CD4-positive, alpha-beta T cell treated with Interleukin-4 for 1 hour (primary cell): ENCODE data around the gene SH2B2.

Experiments
- DNase-seq, 2 donors: peaks; one replicate each; pipeline ENCODE4 v3.0.0-alpha.2; 2020 to 2022

SH2B2 gene

DNA sequence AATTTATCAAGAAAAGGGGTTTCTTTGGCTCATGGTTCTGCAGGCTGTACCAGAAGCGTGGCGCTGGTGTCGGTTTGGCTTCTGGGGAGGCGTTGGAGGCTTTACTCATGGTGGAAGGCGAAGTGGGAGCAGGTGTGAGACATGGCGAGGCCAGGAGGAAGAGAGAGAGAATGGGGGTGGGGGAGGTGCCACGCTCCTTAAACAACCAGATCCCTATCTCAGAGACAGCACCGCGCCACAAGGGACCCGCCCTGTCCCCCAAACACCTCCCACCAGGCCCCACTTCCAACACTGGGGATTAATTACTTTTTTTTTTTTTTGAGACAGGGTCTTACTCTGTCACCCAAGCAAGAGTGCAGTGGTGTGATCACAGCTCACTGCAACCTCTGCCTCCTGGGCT lies 18.0 kb upstream of the SH2B2 start:
- DNase-seq = no peak

DNA sequence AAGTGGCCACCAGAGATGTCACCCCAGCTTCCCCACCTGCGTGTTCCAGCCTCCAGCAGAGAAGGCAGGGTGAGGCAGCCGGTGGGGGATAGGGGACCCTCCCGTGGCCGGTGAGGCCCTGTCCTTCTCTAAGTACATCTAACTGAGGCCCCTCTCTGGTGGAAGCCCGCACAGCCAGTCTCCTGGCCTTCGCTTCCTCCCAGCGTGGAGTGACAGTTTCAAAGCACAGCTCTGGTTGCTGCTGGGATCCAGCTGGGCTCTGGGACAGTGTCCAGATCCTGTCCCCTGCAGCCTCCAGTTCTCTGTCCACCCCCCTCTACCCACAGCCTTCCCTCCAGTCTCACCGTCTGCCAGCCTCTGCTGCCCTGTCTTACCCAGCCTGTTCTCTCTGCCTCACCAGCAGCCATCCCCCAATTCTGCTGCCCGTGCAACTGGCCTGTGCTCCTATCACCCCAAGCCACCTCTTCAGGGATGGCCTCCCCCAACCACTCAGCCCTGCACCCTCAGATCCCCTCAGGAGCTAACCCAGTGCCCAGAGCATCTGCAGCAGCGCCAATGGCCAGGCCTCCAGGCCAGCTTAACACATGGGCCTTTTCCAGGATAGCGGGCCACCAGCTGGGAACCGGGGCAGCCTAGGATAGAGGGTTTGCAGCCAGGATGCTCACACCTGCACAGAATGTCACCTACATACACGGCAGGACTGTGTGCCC lies 16.3 kb upstream of the SH2B2 start:
- no peak for DNase-seq

DNA sequence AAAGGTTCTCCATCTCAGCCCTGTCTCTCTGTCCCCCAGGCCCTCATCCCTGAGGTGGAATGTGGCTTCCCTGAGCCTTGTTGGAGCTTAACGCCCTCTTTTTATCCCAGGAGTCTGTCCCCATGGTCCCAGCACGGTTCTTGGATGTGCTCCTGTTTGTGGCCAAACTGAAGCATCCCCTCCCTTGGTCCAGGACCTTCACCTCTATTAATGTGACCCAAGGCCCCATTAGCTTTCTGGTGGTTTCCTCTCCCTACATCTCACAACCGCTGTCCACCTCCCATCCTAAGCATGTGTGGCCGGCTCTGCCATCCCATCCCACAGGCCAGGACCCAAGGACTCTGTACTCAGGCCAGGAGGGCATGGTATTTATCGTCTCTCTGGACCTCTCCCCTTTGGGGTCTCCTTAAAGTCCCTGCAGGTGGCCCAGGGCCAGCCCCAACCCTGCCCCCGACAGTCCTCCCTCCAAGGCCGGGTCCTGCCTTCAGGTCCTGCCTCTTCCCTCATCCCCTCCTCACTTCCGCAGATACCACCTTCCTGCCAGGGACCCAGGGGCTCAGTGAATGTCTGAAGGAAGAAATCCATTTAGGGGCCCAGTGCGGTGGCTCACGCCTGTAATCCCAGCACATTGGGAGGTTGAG lies 15.4 kb upstream of the SH2B2 start:
- no peak for DNase-seq

DNA sequence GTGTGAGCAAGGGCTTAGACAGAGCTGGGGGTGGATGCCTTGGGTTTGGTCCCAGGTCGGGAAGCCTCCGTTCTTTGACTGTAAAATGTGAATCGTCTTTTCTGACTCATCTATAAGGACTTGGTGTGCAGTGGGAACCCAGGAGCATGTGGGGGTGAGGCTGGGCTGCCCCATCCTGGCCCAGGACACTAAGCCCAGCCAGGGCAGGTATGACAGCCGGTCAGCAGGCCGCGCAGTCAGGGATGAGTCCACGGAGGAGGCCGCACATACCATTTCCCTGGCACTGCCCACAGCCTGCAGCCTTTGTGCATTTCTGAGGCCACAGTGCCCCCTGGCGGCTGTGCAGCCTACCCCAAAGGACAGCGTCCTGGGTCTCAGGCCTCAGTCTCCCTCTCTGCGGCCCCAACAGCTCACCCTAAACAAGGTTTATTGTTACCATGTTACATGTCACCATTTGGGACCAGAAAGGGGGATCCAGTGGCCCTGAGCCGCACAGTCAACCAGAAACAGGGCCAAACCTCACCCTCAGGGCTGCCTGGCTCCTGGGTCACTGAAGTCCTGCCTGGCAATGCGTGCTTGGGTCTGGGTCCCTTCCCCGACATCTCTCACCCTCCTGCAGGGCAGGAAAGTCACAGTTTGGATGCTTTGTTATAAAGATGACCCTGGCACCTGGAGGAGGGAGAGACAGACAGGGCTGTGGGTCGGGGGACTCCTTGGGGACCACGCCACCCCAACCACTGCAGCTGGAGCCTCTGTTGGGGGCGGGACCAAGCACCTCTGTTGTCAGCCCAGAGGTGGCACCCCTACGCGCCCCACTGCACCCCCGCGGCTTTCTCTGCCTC lies 14.4 kb upstream of the SH2B2 start:
- DNase-seq = peak; percentile 63 to 64

DNA sequence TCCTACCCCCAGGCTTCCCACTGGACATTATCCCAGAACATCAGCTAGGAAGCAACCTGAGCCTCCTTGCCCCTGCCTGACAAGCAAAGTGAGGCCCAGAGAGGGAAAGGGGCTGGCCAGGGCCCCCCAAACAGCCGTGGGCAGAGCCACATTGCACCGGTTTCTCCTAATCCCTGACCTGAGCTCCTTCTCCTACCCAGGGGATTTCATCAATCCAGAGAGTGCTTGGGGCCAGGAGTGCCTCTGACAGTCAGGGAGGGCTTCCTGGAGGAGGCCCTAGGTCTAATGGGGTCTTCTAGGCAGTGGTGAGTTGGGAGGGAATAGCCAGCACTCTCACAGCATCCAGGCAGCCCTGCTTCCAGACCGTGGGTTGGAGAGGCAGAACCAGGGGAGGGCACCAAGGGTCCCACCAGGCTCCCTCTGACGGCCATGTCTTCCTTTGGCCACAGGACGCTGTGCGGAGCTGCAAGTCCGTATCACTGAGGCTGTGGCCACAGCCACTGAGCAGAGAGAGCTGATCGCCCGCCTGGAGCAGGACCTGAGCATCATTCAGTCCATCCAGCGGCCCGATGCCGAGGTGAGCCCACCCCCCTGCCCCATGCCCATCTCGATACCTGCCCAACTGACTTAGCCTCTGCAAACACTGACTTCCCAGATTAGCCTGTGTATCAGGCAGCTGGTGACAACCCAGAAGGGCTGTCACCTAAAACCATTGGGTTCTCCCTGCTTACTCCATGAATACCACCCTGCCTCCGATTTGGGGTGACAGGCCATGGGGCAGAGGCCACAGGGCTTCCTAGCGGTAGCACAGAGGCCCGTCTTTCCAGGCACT lies 13.5 kb upstream of the SH2B2 start:
- DNase-seq = no peak

DNA sequence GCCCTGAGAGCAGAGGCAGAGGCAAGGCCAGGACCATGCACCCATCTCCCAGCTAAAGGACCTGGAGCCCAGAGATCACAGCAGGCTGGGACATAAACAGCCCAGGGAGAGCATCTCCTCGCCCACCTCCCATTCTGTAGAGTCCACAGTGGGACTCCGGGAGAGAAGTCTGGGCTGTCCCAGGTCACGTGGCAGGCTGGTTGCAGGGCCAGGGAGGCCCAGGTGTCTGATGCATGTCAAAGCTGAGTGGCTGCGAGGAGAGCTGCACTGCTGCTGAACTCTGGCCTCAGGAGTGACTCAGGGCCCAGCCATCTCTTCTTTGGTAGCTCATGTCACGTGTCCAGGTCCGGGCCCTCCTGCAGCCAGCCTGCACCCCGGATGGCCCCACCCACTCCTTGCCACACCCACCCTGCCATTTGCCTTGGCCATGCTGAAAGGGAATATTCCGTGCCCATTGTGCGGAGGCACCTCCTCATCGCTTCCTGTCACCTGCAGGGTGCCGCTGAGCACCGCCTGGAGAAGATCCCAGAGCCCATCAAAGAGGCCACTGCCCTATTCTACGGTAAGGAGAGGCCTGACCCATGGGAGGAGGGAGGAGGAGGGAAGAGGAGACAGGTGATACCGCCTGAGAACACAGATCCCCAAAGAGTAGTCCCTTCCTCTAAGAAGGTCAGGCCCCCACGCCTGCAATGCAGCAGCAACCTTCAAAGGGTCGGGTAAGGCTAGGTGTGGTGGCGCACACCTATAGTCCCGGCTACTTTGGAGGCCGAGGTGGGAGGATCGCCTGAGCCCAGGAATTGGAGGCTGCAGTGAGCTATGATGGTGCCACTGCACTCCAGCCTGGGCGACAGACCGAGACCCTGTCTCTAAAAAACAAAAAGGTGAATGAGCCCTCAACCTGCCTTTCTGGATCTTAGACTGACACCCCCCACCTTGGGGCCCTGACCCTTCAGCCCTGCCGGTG lies 12.6 kb upstream of the SH2B2 start:
- DNase-seq = no peak

DNA sequence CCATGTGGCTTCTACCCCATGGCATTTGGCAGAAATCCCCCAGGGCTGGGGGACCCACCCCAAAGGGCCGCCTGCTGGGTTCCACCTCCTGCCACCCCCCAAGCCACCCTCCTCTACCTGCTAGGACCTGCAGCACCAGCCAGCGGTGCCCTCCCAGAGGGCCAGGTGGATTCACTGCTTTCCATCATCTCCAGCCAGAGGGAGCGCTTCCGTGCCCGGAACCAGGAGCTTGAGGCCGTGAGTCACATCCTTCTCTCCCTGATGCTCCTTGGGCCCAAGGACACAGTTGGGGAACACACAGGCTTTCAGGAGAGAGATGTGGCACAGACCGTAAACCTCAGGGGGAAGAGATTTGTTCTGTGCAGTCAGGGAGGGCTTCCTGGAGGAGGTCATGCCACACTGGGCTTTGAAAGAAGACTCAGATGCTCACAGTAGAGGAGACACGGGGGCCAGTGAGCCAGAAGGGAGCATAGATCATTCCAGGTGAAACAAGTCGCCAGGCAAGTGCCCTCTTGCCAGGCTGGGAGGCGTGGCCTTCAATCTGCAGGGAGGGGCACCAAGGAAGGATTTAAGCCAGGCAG lies 11.5 kb upstream of the SH2B2 start:
- no peak for DNase-seq

DNA sequence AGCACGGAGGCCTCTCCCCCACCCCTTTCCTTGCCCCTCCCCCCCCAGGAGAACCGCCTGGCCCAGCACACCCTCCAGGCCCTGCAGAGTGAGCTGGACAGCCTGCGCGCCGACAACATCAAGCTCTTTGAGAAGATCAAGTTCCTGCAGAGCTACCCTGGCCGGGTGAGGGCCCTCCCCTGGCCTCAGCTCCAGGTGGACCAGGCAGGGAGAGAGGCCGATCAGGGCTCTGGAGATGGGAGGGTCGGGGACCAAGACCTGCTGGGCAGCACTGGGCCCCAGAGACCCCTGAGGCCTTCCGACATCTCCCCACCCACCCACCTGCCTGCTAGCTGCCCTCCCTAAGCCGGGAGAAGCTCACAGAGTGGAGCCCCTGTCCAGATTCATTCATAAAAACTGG lies 8.8 kb upstream of the SH2B2 start:
- DNase-seq = no peak

DNA sequence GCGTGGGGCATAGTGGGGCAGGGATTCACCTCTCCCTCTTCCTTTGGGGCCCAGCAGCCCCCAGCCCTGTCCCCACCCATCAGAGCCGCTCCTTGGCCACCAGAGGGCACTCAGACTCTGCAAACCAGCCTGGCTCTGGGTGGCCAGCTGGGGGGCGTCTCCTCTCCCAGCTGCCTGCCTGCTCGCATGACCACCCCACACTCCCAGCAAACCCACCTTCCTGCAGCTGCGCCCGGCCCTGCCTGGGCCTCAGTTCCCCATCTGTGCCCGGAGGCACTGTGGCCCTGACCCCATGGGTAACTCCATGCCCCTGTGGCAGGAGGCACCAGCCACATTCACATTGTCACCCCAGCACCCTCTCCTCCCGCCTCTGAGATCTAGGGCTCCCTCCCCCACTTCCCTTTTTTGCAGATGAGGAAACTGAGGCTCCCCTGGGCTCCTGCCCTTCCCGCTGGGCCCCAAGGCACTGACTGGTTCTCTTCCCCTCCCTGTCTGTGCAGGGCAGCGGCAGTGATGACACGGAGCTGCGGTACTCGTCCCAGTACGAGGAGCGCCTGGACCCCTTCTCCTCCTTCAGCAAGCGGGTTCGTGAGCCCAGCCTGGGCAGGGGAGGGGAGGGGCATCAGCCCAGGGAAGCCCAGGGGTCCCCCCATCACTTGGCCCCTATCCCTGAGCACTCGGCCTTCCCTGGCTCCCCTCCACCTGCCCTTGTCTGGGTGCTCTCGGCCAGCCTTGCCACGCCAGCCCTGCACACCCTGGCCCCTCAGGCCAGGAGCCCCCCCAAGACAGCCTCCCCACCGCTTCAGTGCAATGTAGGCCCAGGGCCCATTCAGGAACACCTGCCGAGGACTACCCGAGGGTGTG lies 6.9 kb upstream of the SH2B2 start:
- DNase-seq = peak; percentile 66 to 72

DNA sequence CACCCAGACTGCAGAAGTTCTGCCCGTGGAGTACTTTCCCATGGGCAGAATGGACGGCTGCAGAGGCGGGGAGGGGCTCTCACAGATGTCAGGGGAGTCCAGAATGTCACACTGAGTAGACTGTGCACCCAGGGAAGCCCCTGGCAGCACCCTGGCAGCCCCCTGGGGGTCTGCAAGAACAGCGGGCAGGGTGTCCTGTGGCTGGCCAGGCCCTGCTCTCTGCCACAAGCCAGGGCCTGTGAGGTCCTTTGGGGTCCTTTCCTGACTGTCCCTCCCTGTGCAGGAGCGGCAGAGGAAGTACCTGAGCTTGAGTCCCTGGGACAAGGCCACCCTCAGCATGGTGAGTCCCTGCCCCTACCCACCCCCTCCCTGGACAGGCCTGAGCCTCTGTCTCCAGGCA lies 6.1 kb upstream of the SH2B2 start:
- no peak for DNase-seq

DNA sequence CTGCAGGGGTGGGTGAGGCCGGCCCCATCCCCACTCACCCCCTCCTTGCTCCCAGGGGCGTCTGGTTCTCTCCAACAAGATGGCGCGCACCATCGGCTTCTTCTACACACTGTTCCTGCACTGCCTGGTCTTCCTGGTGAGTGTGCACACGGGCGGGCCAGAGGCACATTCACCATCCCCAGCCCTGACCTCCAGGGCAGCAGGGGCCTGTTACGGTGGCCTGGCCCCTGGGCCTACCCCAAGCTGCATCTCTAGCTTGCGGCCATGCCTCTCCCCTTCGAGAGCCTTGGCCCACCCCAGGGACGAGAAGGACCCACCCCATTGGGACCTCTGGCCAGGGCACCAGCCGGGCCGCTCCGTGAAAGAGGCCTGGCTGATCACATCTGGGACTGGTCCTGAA lies 4.9 kb upstream of the SH2B2 start:
- DNase-seq = no peak

DNA sequence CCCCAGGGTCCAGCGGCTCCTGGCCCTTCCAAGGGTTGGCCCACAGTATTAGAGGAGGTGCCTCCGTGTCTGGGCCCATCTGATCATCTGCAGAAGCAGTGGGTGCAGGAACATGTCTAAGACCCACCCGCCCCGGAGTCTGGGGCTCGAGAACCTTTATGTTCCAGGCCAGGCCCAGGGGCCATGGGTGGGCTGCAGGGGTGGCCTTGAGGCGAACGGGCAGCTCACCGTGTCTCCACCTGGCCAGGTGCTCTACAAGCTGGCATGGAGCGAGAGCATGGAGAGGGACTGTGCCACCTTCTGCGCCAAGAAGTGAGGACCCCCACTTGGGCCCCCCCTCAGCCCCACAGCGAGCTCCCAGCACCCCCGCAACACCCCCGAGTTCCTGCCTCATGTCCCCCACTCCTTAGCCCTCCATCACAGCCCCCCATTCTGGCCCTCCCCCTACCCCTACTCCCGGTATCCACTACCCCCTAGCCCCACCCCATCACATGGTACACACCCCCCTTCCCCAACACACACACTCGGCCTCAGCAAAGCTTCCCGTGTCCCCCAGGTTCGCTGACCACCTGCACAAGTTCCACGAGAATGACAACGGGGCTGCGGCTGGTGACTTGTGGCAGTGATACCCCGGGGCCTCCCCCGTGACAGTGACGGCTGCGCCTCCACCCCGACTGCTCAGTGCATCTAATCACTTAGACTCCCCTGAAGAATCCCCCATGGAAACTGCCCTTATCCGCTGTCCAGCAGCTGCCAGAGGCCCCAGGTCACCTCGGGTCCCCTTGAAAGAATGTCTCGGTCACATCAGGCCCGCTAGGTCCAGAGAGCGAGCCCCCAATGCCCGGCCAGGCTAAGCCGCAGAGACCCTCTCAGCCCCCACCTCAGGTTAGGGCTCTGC lies 4.0 kb upstream of the SH2B2 start:
- no peak for DNase-seq

DNA sequence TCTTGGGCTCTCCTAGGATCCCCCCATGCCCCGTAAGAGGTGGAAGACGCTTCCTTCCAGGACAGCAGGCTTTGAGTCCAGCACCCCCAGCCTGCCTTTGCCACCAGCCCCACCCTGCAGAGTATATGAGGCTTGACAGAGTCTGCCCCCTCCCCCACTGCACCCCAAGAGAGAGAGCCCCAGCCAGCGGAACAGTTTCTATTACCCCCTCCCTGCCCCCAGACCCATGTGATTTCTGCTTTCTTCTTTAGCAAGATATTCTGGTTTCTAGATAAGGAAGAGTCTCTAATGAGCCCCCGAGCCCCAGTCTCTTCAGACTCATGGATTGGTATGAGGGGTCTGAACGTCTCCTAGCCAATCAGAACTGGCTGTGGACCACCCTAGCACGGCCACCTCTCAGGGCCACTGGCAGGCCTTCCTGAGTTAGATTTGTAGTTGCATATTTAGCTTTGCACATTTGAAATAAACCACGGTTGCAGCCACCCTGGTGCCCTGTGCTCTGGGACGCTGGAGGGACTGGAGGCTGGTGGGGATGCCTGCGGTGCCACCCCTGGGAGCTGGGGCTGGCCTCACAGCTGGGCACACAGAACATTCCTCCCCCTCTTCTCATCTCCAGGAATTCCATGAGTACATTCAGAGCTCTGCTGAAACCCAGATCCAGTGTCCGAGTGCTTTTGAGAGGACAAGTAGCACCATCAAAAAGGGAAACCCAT lies 3.0 kb upstream of the SH2B2 start:
- no peak for DNase-seq

DNA sequence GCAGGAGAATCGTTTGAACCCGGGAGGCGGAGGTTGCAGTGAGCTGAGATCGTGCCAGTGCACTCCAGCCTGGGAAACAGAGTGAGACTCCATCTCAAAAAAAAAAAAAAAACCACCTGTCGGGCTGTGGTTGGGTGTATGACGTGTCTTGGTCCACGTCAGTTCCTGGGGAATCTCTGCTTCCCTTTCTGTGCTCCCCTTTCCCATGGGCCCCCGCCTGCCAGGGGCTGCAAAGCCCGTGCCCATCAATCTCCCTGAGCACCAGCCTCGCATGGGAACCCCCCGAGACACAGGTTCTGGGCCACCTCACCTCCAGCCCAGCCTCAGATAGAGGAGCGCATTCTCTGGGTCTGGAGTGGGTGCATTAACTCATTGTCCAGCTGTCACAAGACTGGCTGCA lies 2.3 kb upstream of the SH2B2 start:
- DNase-seq = peak; percentile 48

DNA sequence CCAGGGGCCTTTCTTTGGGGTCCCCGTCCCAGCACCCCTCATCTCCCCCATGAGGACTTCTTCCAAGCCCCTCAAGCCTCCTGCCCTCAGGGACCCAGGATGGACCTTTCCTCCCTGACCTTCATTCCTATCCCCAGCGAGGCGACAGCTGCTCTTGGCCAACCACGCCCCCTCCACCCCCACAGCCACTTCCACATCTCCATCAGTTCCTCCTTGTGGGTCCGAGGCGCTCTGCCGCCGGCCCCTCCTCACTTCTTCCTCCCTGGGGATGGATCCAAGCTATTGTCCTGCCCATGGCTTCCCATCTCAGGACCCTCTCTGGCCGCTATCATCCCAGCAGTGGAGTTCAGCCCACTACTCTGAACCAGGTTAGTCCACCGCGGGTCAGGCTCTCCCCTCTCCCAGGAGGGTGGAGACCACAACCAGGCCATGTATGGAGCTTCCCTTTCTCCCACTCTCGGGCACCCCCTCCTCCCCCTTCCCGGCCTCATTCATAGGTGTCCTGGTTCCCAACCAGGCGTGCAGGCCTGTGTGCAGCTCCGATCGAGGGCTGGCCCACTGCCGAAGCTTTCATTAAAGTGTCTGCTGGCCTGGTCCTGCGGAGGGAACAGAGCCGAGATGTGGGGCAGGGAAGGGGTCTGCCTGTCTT lies 1.7 kb upstream of the SH2B2 start:
- DNase-seq = peak in 1 of 2 donors; percentile 57

DNA sequence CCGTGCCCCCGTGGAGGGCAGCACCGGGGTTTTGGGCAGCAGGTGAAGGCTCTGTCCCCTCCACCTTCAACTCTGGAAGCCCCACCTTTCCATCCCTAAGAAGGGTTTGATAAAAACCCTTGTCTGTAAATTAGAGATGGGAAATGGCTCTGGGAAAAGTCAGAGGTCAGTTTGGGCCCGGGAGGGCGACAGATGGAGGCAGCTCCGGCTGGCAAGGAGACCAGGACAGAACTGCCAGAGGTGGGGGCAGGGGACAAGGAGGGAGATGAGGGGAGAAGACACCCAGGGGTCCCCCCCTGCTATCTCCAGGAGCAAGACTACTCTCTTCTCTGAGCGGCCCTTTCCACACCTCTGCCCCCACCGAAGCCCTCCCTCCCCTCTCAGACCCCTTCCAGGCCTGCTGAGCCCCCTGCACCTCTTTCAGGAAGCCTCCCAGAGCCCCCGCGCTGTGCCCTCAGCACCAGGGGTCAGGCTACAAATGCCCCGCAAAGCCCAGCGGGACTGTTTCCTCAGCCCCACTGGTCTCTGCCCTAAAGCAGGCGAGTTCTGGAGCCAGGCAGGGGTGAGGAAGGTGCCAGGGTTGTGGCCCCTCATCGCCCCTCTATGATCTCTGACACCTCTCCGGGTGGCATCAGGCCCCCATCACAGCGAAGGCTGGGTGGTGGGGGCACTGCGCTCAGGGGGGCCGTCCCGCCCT lies 980 bp upstream of the SH2B2 start:
- DNase-seq = no peak
